Epithelial cell of proximal tubule (primary cell): ENCODE data around the gene ADAMTS12. TPM values are rescaled to one million over a fixed set of nuclear protein-coding genes. Genes with fewer than 3 reads are reported as not detected.
"Not testable (repeated sequence)": the region's sequence is repeated elsewhere in the genome, so short reads cannot be mapped to it uniquely, and the experiment has no call there.

Source experiments
- DNase-seq: peaks from one replicate; pipeline ENCODE4 v3.0.0-alpha.2; 2011; ENCODE audit warnings: low read depth
- H3K4me3 ChIP-seq: 2 replicates; pipeline ENCODE4 v1.5.1; 2011; ENCODE audit warnings: low read depth, mild to moderate bottlenecking, low read length
- total RNA-seq: library from RNA; depleted of rRNA; stranded (reverse); fragments of >200 nt; gene quantifications from 2 replicates; pipeline ENCODE4 v1.2.3, GENCODE V29; 2015
- TF ChIP-seq, protein P1 (sequence below): conservative IDR thresholded peaks from 2 replicates; pipeline ENCODE4 v1.5.1; 2012; ENCODE audit warnings: low read depth, mild to moderate bottlenecking, low read length

The ADAMTS12 gene
- total RNA-seq, 1 donor from 2014 or later, result 2.1 TPM

DNA sequence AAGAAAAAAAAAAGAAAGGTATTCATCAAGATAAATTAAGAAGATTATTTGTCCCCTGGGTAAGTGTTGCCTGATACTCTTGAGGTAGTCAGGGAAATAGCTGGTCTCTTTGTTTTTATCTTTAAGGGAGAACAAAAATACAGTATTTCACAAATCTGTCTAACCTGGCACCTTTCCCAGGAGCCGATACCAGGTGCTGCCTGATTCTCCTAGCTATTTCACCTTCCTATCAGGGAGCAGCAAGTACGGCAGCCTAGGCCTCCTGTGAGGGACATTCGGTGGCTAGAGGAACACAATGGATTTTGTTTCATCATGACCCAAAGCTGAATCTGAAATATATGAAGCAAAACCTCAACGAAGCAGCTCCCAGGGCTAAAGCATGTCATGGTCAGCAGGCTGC, 365.0 kb downstream of the ADAMTS12 start:
- TF ChIP-seq, protein P1, sequence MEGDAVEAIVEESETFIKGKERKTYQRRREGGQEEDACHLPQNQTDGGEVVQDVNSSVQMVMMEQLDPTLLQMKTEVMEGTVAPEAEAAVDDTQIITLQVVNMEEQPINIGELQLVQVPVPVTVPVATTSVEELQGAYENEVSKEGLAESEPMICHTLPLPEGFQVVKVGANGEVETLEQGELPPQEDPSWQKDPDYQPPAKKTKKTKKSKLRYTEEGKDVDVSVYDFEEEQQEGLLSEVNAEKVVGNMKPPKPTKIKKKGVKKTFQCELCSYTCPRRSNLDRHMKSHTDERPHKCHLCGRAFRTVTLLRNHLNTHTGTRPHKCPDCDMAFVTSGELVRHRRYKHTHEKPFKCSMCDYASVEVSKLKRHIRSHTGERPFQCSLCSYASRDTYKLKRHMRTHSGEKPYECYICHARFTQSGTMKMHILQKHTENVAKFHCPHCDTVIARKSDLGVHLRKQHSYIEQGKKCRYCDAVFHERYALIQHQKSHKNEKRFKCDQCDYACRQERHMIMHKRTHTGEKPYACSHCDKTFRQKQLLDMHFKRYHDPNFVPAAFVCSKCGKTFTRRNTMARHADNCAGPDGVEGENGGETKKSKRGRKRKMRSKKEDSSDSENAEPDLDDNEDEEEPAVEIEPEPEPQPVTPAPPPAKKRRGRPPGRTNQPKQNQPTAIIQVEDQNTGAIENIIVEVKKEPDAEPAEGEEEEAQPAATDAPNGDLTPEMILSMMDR, result no peak
- no peak overlapping the region for H3K4me3 ChIP-seq
- no peak for DNase-seq

- DNase-seq, result peak; percentile 1
- no peak overlapping the region for H3K4me3 ChIP-seq
- TF ChIP-seq, protein P1, result no peak
These were observed 367.3 kb downstream of the ADAMTS12 start for GRCh38 chr5:33524476-33524875.

DNA sequence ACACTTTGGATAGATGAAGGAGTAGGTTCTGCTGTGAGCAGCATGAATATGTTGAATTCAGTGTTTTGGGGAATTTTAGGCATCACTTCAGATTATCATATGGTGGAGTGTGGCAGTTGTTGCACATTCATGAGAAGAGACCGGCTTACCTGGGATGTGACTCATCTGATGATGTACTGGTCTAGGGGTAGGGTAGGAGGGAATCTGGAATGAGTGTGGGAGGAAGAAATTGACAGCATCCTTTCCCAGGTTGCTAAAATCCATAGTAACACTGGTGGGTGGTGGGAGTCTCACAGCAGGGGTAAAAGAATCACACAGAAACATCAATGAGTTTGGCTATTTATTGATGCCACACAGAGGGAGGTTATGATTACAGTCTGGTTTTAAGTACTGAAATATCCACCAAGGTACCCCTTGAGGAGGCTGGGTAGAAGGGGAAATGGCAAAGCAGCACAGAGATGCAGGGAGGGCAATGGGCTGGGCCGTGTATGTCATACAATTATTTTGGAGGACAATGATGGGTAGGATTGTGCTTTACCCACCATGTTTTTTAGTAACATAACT, 368.5 kb downstream of the ADAMTS12 start:
- no peak overlapping the region for H3K4me3 ChIP-seq
- DNase-seq, result no peak
- TF ChIP-seq, protein P1, result no peak

- TF ChIP-seq, protein P1, result no peak
- no peak for DNase-seq
- H3K4me3 ChIP-seq, result no peak overlapping the region
These were observed 375.4 kb downstream of the ADAMTS12 start for GRCh38 chr5:33516421-33516820.

DNA sequence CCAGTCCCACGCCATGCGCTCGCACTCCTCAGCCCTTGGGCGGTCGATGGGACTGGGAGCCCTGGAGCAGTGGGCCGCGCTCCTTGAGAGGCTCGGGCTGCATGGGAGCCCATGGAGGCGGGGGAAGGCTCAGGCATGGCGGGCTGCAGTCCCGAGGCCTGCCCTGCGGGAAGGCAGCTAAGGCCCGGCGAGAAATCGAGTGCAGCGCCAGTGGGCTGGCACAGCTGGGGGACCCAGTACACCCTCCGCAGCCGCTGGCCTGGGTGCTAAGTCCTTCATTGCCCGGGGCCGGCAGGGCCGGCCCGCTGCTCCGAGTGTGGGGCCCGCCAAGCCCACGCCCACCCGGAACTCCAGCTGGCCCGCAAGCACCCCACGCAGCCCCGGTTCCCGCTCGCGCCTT, 376.4 kb downstream of the ADAMTS12 start:
- H3K4me3 ChIP-seq, DNase-seq: not testable (repeated sequence)

GRCh38 chr5:33513462-33514185, 378.2 kb downstream of the ADAMTS12 start:
- TF ChIP-seq, protein P1, result no peak
- no peak for DNase-seq
- H3K4me3 ChIP-seq, result no peak overlapping the region

GRCh38 chr5:33509036-33509435, 382.8 kb downstream of the ADAMTS12 start:
- no peak overlapping the region for H3K4me3 ChIP-seq
- DNase-seq, result no peak
- TF ChIP-seq, protein P1, result no peak
